Measurements from ENCODE around the gene CPLX3. TPM values are rescaled to one million over a fixed set of nuclear protein-coding genes. Genes with fewer than 3 reads are reported as not detected.
"Not testable (repeated sequence)": the region's sequence is repeated elsewhere in the genome, so short reads cannot be mapped to it uniquely, and the experiment has no call there.

CPLX3 gene
- total and polyA plus RNA-seq, 10 of the 15 experiments (the other 5 are each of a cell fraction or from before 2014, with no cell fraction given): 0.02 to 0.04 TPM; not detected in 8

GRCh38 chr15:74786081-74786480 is 40.3 kb upstream of the CPLX3 start:
- ChIA-PET POLR2A (interaction anchor here (0.6 to 14.2 kb wide), 5 partner anchors 9 to 153 kb away, joined by 3 to 602 read pairs (median 4); partner anchors contain the start of gene CSK), CTCF (interaction anchor here (1.2 to 25.9 kb wide), 5 partner anchors 10 to 115 kb away, joined by 3 to 1288 read pairs (median 23); partner anchors contain the start of gene CSK), SMC1A (ENCODE audit: uncharacterized antibody, unreplicated experiment) (interaction anchor here (2.4 to 15.7 kb wide), 5 partner anchors 9 to 401 kb away, joined by 7 to 811 read pairs (median 23); partner anchors contain the start of gene CSK), RAD21 (ENCODE audit: unreplicated experiment) (interaction anchor here (22.9 to 25.2 kb wide), 2 partner anchors 4 to 6 kb away, joined by 1186 read pairs; partner anchors contain the start of gene CSK)
- Histone ChIP-seq H3K4me2 (ENCODE audit: control insufficient read depth, insufficient read depth) (peak overlapping the region; percentile 67), H3K27ac (ENCODE audit: control insufficient read depth, insufficient read depth) (peak overlapping the region; percentile 96), H3K4me3 (peak overlapping the region; percentile 94), H3K4me1 (ENCODE audit: control insufficient read depth, insufficient read depth, low read length) (peaks cover 48% of the 10 kb centered on the region), H3K79me2 (ENCODE audit: control insufficient read depth, insufficient read depth, low read length) (peaks cover 92% of the 10 kb centered on the region), H3K9ac (ENCODE audit: control insufficient read depth, insufficient read depth, low read length) (peak overlapping the region; percentile 82)
- H3K36me3 ChIP-seq (ENCODE audit: control insufficient read depth in 2 of 2, insufficient read depth in 2 of 2, low read length in 1 of 2); FAIRE-seq; ATAC-seq; H3K9me3 ChIP-seq (replicated peaks; ENCODE audit: control insufficient read depth, insufficient read depth, low read length); H2AFZ ChIP-seq (ENCODE audit: control insufficient read depth, low read depth, low read length); H3K27me3 ChIP-seq (replicated peaks in 1 of 2; ENCODE audit: control insufficient read depth in 2 of 2, insufficient read depth in 2 of 2, low read length in 1 of 2); H4K20me1 ChIP-seq (ENCODE audit: control insufficient read depth, insufficient read depth); in situ Hi-C loops (cut with MboI); DNase-seq (ENCODE audit: low read depth, low spot score): not testable (repeated sequence)
- TSS peak; percentile 30 for BruUV-seq (replicated peaks)
- 2% methylated on average over 11 of the region's 12 CpGs for WGBS (ENCODE audit: insufficient coverage, insufficient replicate concordance, low lambda C conversion rate, missing lambda C conversion rate)
- intact Hi-C loops (cut with micrococcal nuclease; ENCODE audit: unreplicated experiment): loop anchor here (2.0 to 5.0 kb wide), 2 partner anchors 244 to 389 kb away; partner anchors contain the start of gene ARID3B
- TF ChIP-seq EED (IDR thresholded peaks at IDR 0.05; ENCODE audit: low read depth) (peak; percentile 46; the same call in 1 of the 2 replicates), BHLHE40 (IDR thresholded peaks at IDR 0.05; ENCODE audit: borderline replicate concordance in 1 of 2, low read depth in 2 of 2, low read length in 1 of 2) (peak in 1 of 2 experiments; percentile 30; a peak in 1 of 4 replicates), IKZF2 (IDR thresholded peaks at IDR 0.05) (peak in 1 of 2 experiments; percentile 42; a peak in 2 of 4 replicates), ELK1 (IDR thresholded peaks at IDR 0.05; ENCODE audit: low read depth, low read length) (0 out of 2 replicates have a peak, but pooled peaks have one; percentile 7), ZNF384 (IDR thresholded peaks at IDR 0.05; ENCODE audit: borderline replicate concordance, low read depth, low read length) (peak; percentile 40; the same call in 1 of the 2 replicates), MXI1 (IDR thresholded peaks at IDR 0.05; ENCODE audit: low read depth, low read length) (peak; percentile 14; the same call in 1 of the 2 replicates), IKZF1 (conservative IDR thresholded peaks at IDR 0.05) (peak; percentile 12; the same call in 1 of the 2 replicates), MEF2A (IDR thresholded peaks at IDR 0.05; ENCODE audit: insufficient read depth, low read depth, low read length) (0 out of 2 replicates have a peak, but pooled peaks have one; percentile 19)

All from GM12878 (cell line).